A673 (cell line): ENCODE results near the gene DENND4C.
"Not testable (repeated sequence)": the region's sequence is repeated elsewhere in the genome, so short reads cannot be mapped to it uniquely, and the experiment has no call there.

ENCODE experiments used
- EZH2 ChIP-seq: fragments of 200-600 bp; sonication (generic); IDR thresholded peaks from 2 replicates; pipeline ENCODE4 v1.6.1; 2017; ENCODE audit warnings: borderline replicate concordance, low read depth, mild to moderate bottlenecking, mixed read lengths, antibody characterized with exemption, low read length; ENCODE audit not compliant: poor library complexity, severe bottlenecking
- TF ChIP-seq, protein P1 (sequence below): fragments of 300-800, 200-600 bp; sonication (generic); conservative IDR thresholded peaks from 2 replicates; pipeline ENCODE4 v1.5.1; 2017; ENCODE audit warnings: low read depth, mild to moderate bottlenecking, antibody characterized with exemption, low read length, moderate library complexity, mixed read lengths

DNA sequence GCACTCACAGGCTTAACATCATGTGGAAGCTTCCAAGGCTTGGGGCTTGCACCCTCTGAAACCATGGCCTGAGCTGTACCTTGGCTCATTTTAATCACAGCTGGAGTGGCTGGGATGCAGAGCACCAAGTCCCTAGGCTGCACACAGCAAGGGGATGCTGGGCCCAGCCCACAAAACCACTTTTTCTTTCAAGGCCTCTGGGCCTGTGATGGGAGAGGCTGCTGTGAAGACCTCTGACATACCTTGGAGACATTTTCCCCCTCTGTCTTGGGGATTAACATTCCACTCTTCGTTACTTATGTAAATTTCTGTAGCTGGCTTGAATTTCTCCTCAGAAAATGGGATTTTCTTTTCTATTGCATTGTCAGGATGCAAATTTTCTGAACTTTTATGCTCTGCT is 20.7 kb downstream of the DENND4C start:
- TF ChIP-seq, protein P1, sequence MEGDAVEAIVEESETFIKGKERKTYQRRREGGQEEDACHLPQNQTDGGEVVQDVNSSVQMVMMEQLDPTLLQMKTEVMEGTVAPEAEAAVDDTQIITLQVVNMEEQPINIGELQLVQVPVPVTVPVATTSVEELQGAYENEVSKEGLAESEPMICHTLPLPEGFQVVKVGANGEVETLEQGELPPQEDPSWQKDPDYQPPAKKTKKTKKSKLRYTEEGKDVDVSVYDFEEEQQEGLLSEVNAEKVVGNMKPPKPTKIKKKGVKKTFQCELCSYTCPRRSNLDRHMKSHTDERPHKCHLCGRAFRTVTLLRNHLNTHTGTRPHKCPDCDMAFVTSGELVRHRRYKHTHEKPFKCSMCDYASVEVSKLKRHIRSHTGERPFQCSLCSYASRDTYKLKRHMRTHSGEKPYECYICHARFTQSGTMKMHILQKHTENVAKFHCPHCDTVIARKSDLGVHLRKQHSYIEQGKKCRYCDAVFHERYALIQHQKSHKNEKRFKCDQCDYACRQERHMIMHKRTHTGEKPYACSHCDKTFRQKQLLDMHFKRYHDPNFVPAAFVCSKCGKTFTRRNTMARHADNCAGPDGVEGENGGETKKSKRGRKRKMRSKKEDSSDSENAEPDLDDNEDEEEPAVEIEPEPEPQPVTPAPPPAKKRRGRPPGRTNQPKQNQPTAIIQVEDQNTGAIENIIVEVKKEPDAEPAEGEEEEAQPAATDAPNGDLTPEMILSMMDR = not testable (repeated sequence)
- TF ChIP-seq EZH2 = not testable (repeated sequence)
